Right lobe of liver (tissue), 6 donors: ENCODE measurements around the gene B3GALT2. TPM values are rescaled to one million over a fixed set of nuclear protein-coding genes. Genes with fewer than 3 reads are reported as not detected.

Experiments
- ATAC-seq, 4 donors: fragments of 200-7000 bp; cut with Tn5 transposase; one replicate each; pipeline ENCODE4 v1.9.1; 2020; ENCODE audit warnings: mild to moderate bottlenecking in 4 of 4, moderate library complexity in 4 of 4
- DNase-seq, 3 donors: peaks; one replicate each; pipeline ENCODE4 v3.0.0-alpha.2; 2020
- H3K27ac ChIP-seq, 3 donors: fragments of 200-600 bp; one replicate each; pipeline ENCODE4 v1.8.0; 2022
- H3K27me3 ChIP-seq, 2 donors: fragments of 200-600 bp; one replicate each; pipeline ENCODE4 v1.8.0; 2022
- H3K36me3 ChIP-seq, 4 donors: fragments of 200-600 bp; sonication (generic) in 1 of 4; one replicate each; pipeline versions ENCODE4 v1.5.1 to v1.8.0; 2017 to 2022; ENCODE audit warnings: control low read depth in 1 of 4
- H3K4me1 ChIP-seq, 4 donors: fragments of 200-600 bp; sonication (generic) in 1 of 4; one replicate each; pipeline versions ENCODE4 v1.5.1 to v1.8.0; 2017 to 2022; ENCODE audit warnings: control low read depth in 1 of 4
- H3K4me3 ChIP-seq, 3 donors: fragments of 200-600 bp; one replicate each; pipeline ENCODE4 v1.8.0; 2022
- H3K9me3 ChIP-seq, 4 donors: fragments of 200-600 bp; sonication (generic) in 1 of 4; one replicate each; pipeline versions ENCODE4 v1.5.1 to v1.8.0; 2017 to 2022; ENCODE audit warnings: control low read depth in 1 of 4
- POLR2A ChIP-seq: fragments of 450-650 bp; IDR thresholded peaks from one replicate; pipeline ENCODE4 v1.6.1; 2017; ENCODE audit warnings: antibody characterized with exemption, mild to moderate bottlenecking
- WGBS: methylation state at CpG from one replicate; pipeline ENCODE4 v1.1.6; 2018; ENCODE audit warnings: low coverage, low lambda C conversion rate; ENCODE audit not compliant: insufficient coverage; ENCODE audit errors: missing lambda C conversion rate; 5-methylcytosine and 5-hydroxymethylcytosine counted together
- intact Hi-C, 2 donors: fragments of 100-400 bp; cut with DNase I; formaldehyde crosslinking; loops; one replicate each; pipeline versions ENCODE4 v1.11.2 to v1.14.1; 2022
- total RNA-seq, 6 experiments: library from RNA; depleted of rRNA in 2 of 6; stranded (reverse); fragments of >200 nt in 2 of 6; fragmentation: NEBNext Ultra II Directional in 3 of 6; extraction: Animal tissue kit (Norgen Biotek cat#: 25700) in 3 of 6; gene quantifications; one replicate each; pipeline versions ENCODE4 v1.1.0 to v1.2.4, GENCODE V29; 2016 to 2023
- TF ChIP-seq, protein P1 (sequence below), 4 donors: fragments of 200-600 bp in 3 of 4; fragments of 450-650 bp in 1 of 4; IDR thresholded peaks; one replicate each; pipeline versions ENCODE4 v1.5.1 to v1.8.0; 2016 to 2022; ENCODE audit warnings: antibody characterized with exemption in 4 of 4, mild to moderate bottlenecking in 2 of 4
- donor health status: DM: no; HTN: yes; CAD: no.
- donor health status: DM: no; HTN: no; CAD: no.
- donor health status: DM: no; HTN: no; CAD: no.
- donor health status: DM: no; HTN: yes; CAD: no.
- donor health status: DM: no; HTN: yes; CAD: no.

Gene B3GALT2
- total RNA-seq, 6 experiments from 2014 or later, result 0.09 to 0.50 (median 0.24) TPM

DNA sequence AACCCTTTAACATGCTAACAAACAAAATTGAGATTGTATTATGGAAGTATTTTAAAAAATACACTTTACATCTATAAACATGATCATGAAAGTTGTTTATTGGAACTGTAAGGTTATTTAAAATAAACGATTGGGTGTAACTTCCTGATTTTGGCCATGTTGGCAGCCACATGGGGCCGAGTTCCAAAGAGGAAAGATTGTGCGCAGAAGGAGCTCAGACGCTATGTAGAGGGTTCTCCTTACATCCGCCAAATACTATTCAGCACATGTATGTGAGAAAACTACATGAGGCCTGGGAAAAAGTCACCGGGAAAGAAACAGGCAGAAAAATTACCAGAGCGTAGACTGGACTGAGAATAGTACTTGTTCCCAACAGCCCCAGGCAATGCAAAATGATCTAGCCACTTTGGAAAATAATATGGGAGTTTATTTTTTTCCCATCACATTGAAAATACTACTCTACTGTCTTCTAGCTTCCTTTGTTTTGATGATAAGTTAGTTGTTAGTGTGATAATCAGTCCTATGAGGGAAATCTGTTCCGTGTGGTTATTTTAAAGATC, 35.7 kb upstream of the B3GALT2 start:
- H3K9me3 ChIP-seq, result no peaks in the 10 kb centered on the region
- H3K36me3 ChIP-seq, result peaks cover 0 to 2% (median 0%) of the 10 kb centered on the region in 4 donors
- H3K4me3 ChIP-seq, result no peak overlapping the region
- no peaks in the 10 kb centered on the region for H3K27me3 ChIP-seq
- intact Hi-C loops, result no loop called here
- 69% methylated on average over 7 of the region's 8 CpGs for WGBS
- ATAC-seq (no peak), DNase-seq (no peak)
- TF ChIP-seq, protein P1, sequence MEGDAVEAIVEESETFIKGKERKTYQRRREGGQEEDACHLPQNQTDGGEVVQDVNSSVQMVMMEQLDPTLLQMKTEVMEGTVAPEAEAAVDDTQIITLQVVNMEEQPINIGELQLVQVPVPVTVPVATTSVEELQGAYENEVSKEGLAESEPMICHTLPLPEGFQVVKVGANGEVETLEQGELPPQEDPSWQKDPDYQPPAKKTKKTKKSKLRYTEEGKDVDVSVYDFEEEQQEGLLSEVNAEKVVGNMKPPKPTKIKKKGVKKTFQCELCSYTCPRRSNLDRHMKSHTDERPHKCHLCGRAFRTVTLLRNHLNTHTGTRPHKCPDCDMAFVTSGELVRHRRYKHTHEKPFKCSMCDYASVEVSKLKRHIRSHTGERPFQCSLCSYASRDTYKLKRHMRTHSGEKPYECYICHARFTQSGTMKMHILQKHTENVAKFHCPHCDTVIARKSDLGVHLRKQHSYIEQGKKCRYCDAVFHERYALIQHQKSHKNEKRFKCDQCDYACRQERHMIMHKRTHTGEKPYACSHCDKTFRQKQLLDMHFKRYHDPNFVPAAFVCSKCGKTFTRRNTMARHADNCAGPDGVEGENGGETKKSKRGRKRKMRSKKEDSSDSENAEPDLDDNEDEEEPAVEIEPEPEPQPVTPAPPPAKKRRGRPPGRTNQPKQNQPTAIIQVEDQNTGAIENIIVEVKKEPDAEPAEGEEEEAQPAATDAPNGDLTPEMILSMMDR (IDR thresholded peaks at IDR 0.05), result no peak
- TF ChIP-seq POLR2A, result no peak
- H3K27ac ChIP-seq, result no peak overlapping the region
- H3K4me1 ChIP-seq, result no peaks in the 10 kb centered on the region

- H3K36me3 ChIP-seq, result peaks cover 0 to 2% (median 0%) of the 10 kb centered on the region in 4 donors
- intact Hi-C loops, result no loop called here
- no peak overlapping the region for H3K4me3 ChIP-seq
- no peaks in the 10 kb centered on the region for H3K9me3 ChIP-seq
- H3K4me1 ChIP-seq, result no peaks in the 10 kb centered on the region
- DNase-seq (no peak), ATAC-seq (no peak)
- H3K27ac ChIP-seq, result no peak overlapping the region
- no peak for TF ChIP-seq POLR2A
- TF ChIP-seq, protein P1 (IDR thresholded peaks at IDR 0.05), result no peak
- H3K27me3 ChIP-seq, result no peaks in the 10 kb centered on the region
These were observed 35.2 kb upstream of the B3GALT2 start for GRCh38 chr1:193221651-193222050.

GRCh38 chr1:193219391-193219790, 33.0 kb upstream of the B3GALT2 start:
- Histone ChIP-seq H3K9me3 (no peaks in the 10 kb centered on the region), H3K4me3 (no peak overlapping the region), H3K36me3 (peaks cover 0 to 2% (median 0%) of the 10 kb centered on the region in 4 donors), H3K27me3 (no peaks in the 10 kb centered on the region), H3K4me1 (no peaks in the 10 kb centered on the region), H3K27ac (no peak overlapping the region)
- no peak for ATAC-seq
- DNase-seq, result no peak
- intact Hi-C loops, result no loop called here
- TF ChIP-seq, protein P1 (IDR thresholded peaks at IDR 0.05), result no peak
- no peak for TF ChIP-seq POLR2A
- WGBS, result 100% methylated on average over 2 of the region's 4 CpGs

DNA sequence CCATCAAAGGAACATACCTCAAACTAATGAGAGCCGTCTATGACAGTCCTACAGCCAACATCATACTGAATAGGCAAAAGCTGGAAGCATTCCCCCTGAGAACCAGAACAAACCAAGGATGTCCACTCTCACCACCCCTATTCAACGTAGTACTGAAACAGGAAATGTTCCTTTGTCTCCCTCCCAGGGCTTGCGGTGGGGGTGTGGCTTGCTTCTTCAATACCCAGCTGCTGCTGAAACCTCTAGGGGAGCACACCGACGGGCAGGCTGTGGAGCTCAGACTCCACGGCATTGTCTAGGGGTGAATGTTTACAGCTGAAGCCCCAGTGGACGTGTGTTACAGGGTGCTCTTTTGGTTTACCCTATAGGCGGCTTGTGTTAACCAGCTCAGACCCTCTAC, 30.5 kb upstream of the B3GALT2 start:
- no peak for DNase-seq
- Histone ChIP-seq H3K9me3 (no peaks in the 10 kb centered on the region), H3K4me3 (no peak overlapping the region), H3K27me3 (no peaks in the 10 kb centered on the region), H3K27ac (no peak overlapping the region), H3K4me1 (no peaks in the 10 kb centered on the region), H3K36me3 (peaks cover 0 to 7% (median under 1%) of the 10 kb centered on the region in 4 donors)
- 76% methylated on average over 5 of the region's 8 CpGs for WGBS
- ATAC-seq, result no peak
- TF ChIP-seq POLR2A, result no peak
- TF ChIP-seq, protein P1 (IDR thresholded peaks at IDR 0.05), result no peak
- intact Hi-C loops, result no loop called here

GRCh38 chr1:193213998-193214397, 27.6 kb upstream of the B3GALT2 start:
- 83% methylated on average over 4 of the region's 4 CpGs for WGBS
- intact Hi-C loops, result no loop called here
- H3K36me3 ChIP-seq, result peaks cover 0 to 7% (median under 1%) of the 10 kb centered on the region in 4 donors
- H3K27ac ChIP-seq, result no peak overlapping the region
- H3K27me3 ChIP-seq, result no peaks in the 10 kb centered on the region
- no peak for ATAC-seq
- no peak for DNase-seq
- TF ChIP-seq POLR2A, result no peak
- TF ChIP-seq, protein P1 (IDR thresholded peaks at IDR 0.05), result no peak
- no peaks in the 10 kb centered on the region for H3K9me3 ChIP-seq
- H3K4me1 ChIP-seq, result no peaks in the 10 kb centered on the region
- no peak overlapping the region for H3K4me3 ChIP-seq
